HG02943 (cell line): ENCODE results near the gene AVPR1A.

Experiments used
- ATAC-seq: cut with Tn5 transposase; IDR thresholded peaks from one replicate; pipeline ENCODE4 v1.9.1; 2021; ENCODE audit warnings: mild to moderate bottlenecking, low read depth, moderate library complexity; ENCODE audit not compliant: unreplicated experiment

The AVPR1A gene

GRCh38 chr12:63095369-63095980 is 55.5 kb downstream of the AVPR1A start:
- no peak for ATAC-seq

DNA sequence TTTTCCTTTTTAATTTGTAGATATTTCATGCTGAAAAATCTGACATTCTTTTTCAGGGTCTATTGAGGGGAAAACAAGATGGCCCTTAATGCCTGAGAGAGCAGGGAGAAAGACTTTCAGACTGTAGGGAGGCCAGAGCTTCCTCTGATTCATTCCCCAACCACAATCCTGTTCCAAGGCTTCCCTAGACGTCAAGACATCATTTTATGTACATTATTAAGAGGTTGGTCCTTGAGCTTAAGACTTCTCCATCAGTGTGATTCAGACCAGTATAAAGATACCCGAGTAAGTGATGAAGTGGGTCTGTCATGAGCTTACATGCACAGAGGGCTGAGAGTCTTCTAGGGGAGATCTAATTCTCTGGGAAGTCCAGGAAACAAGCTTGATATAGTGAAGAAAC is 57.3 kb downstream of the AVPR1A start:
- ATAC-seq = no peak

DNA sequence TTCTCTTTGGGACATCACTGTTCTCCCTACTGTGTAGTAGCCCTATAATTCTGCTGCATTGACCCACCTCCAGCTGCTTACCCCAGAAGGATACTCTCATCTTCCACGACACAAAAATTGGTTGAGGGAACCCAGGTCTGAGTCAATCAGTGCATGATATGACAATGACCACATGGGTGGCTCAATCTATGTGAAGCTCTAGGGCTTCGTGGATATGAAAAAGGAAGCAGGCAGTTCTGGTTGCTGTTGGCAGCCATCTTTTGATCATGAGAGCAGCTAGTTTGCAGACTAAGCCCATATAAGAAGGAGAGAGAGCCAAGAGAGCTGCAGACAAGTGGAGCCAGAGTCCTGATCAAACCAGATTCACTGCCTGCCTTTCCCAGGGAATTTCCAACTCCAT is 57.9 kb downstream of the AVPR1A start:
- no peak for ATAC-seq
